Mucosa of rectum (tissue), 2 donors: ENCODE data around the gene LYZL1.
"Not testable (repeated sequence)": the region's sequence is repeated elsewhere in the genome, so short reads cannot be mapped to it uniquely, and the experiment has no call there.

Experiments used
- H3K27ac ChIP-seq, 2 donors: one replicate each; pipeline ENCODE4 v1.7.0; 2013; ENCODE audit warnings: inconsistent platforms in 2 of 2, low read depth in 2 of 2, low read length in 2 of 2
- H3K27me3 ChIP-seq, 2 donors: one replicate each; pipeline ENCODE4 v1.7.0; 2013; ENCODE audit warnings: low read length in 2 of 2; ENCODE audit not compliant: control insufficient read depth in 2 of 2, insufficient read depth in 2 of 2
- H3K36me3 ChIP-seq, 2 donors: one replicate each; pipeline ENCODE4 v1.7.0; 2013; ENCODE audit warnings: low read length in 2 of 2; ENCODE audit not compliant: control insufficient read depth in 2 of 2, insufficient read depth in 2 of 2
- H3K4me1 ChIP-seq, 2 donors: one replicate each; pipeline ENCODE4 v1.7.0; 2013; ENCODE audit warnings: low read length in 2 of 2, mild to moderate bottlenecking in 1 of 2; ENCODE audit not compliant: control insufficient read depth in 2 of 2, insufficient read depth in 2 of 2
- H3K4me3 ChIP-seq, 2 donors: one replicate each; pipeline ENCODE4 v1.7.0; 2013; ENCODE audit warnings: low read length in 2 of 2
- H3K9ac ChIP-seq, 2 donors: one replicate each; pipeline ENCODE4 v1.7.0; 2013; ENCODE audit warnings: low read length in 2 of 2, low read depth in 1 of 2, mild to moderate bottlenecking in 1 of 2
- H3K9me3 ChIP-seq, 2 donors: one replicate each; pipeline ENCODE4 v1.7.0; 2013; ENCODE audit warnings: low read length in 2 of 2; ENCODE audit not compliant: control insufficient read depth in 2 of 2
- donor health status: healthy.
- donor health status: Normal muscosa, but diverticular disease.

The LYZL1 gene

GRCh38 chr10:29324220-29324841 is 35.5 kb downstream of the LYZL1 start:
- H3K27ac ChIP-seq: no peak overlapping the region
- H3K9me3 ChIP-seq: no peaks in the 10 kb centered on the region
- no peaks in the 10 kb centered on the region for H3K4me1 ChIP-seq
- no peak overlapping the region for H3K4me3 ChIP-seq
- H3K36me3 ChIP-seq: no peaks in the 10 kb centered on the region
- no peak overlapping the region for H3K9ac ChIP-seq
- H3K27me3 ChIP-seq: peaks cover 0 to 2% of the 10 kb centered on the region in 2 donors

DNA sequence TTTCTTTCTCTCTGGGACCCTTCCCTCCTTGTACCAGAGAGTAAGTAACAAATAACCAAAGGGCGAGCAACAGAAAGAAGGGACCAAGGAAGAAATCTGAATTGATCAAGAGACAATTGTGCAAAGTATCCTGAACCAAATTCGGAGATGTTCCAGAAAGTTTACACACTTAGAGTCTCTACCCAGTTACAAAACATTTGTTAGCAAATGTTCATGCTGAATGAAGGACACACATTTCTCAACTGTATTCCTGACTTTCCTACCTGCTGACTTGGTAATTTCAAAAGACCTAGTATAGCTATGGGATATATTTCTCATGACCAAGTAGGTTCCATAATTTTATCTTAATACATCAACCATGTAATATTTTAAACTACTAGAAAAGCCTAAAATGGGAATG is 37.4 kb downstream of the LYZL1 start:
- Histone ChIP-seq H3K9ac (no peak overlapping the region), H3K9me3 (no peaks in the 10 kb centered on the region), H3K27ac (no peak overlapping the region), H3K4me1 (no peaks in the 10 kb centered on the region), H3K36me3 (no peaks in the 10 kb centered on the region), H3K4me3 (no peak overlapping the region), H3K27me3 (no peaks in the 10 kb centered on the region)

GRCh38 chr10:29326886-29327745 is 38.2 kb downstream of the LYZL1 start:
- H3K27ac ChIP-seq: no peak overlapping the region
- H3K9ac ChIP-seq: no peak overlapping the region
- no peaks in the 10 kb centered on the region for H3K4me1 ChIP-seq
- H3K36me3 ChIP-seq: no peaks in the 10 kb centered on the region
- no peak overlapping the region for H3K4me3 ChIP-seq
- H3K9me3 ChIP-seq: no peaks in the 10 kb centered on the region
- H3K27me3 ChIP-seq: no peaks in the 10 kb centered on the region

- Histone ChIP-seq H3K36me3 (no peaks in the 10 kb centered on the region), H3K9ac (no peak overlapping the region), H3K4me1 (no peaks in the 10 kb centered on the region), H3K4me3 (no peak overlapping the region), H3K9me3 (no peaks in the 10 kb centered on the region), H3K27ac (no peak overlapping the region), H3K27me3 (no peaks in the 10 kb centered on the region)
These were observed 38.9 kb downstream of the LYZL1 start for GRCh38 chr10:29327746-29328102.

DNA sequence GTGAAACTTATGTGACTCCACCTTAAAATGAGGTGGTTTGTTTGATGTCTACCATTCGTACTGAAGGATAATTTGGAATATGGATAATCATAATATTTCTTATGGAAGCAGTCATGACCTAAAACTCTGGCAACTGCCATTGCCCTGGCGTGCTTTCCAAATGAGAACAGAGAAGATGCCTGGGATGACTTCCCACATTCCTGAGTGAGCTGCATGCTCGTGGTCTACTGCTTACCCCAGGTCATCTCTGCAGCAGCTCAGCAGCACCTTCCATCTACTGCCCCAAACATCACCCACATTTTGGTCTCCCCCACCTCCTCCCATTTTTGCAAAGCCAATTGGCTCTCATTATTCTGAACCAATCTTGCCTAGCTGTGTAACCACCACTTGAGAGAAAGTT is 40.1 kb downstream of the LYZL1 start:
- Histone ChIP-seq H3K9me3 (no peaks in the 10 kb centered on the region), H3K27me3 (no peaks in the 10 kb centered on the region), H3K9ac (no peak overlapping the region), H3K4me1 (no peaks in the 10 kb centered on the region), H3K4me3 (no peak overlapping the region), H3K36me3 (no peaks in the 10 kb centered on the region), H3K27ac (no peak overlapping the region)

DNA sequence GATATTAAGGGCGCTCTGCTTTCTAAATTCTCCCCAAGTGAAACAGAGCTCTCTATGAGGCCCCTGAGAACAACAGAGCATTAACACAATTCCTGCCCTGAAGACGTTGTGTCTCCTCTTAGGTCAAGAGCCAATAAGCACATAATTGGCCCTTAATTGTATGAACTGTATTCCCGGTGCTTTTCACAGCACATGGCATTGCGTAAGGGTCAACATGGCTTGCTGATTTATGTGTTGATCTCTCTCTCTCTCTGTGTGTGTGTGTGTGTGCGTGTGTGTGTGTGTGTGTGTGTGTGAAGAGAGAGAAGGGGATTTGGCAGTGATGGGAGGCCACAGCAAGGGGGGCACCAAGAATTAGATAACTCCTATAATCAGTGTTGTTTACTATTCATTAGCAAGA is 40.5 kb downstream of the LYZL1 start:
- H3K36me3 ChIP-seq: no peaks in the 10 kb centered on the region
- H3K27me3 ChIP-seq: no peaks in the 10 kb centered on the region
- H3K9ac ChIP-seq: no peak overlapping the region
- H3K4me3 ChIP-seq: no peak overlapping the region
- H3K27ac ChIP-seq: no peak overlapping the region
- H3K9me3 ChIP-seq: no peaks in the 10 kb centered on the region
- H3K4me1 ChIP-seq: no peaks in the 10 kb centered on the region

- no peak overlapping the region for H3K9ac ChIP-seq
- no peaks in the 10 kb centered on the region for H3K9me3 ChIP-seq
- H3K27me3 ChIP-seq: no peaks in the 10 kb centered on the region
- H3K27ac ChIP-seq: no peak overlapping the region
- H3K36me3 ChIP-seq: no peaks in the 10 kb centered on the region
- H3K4me3 ChIP-seq: no peak overlapping the region
- H3K4me1 ChIP-seq: no peaks in the 10 kb centered on the region
These were observed 43.3 kb downstream of the LYZL1 start for GRCh38 chr10:29332061-29332760.

DNA sequence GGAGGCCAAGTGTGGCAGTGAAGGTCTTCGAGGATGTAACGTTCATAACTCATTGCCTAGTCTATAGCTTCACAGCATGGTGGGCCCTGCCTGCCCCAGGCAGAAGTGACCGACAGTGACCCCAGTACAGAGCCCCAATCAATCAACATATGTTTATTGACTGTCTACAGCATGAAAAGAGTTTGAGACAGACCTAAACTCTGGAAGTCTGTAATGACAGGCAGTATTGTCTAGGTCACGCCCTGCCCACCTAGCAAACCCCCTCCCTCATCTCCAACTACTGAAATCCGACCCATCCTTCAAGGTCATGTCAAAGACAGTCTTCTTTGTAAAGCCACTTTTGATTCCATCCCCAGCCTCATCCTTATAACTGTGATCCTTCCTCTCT is 43.9 kb downstream of the LYZL1 start:
- Histone ChIP-seq H3K4me1 (no peaks in the 10 kb centered on the region), H3K27ac (no peak overlapping the region), H3K9me3 (no peaks in the 10 kb centered on the region), H3K9ac (no peak overlapping the region), H3K27me3 (no peaks in the 10 kb centered on the region), H3K4me3 (no peak overlapping the region), H3K36me3 (no peaks in the 10 kb centered on the region)

DNA sequence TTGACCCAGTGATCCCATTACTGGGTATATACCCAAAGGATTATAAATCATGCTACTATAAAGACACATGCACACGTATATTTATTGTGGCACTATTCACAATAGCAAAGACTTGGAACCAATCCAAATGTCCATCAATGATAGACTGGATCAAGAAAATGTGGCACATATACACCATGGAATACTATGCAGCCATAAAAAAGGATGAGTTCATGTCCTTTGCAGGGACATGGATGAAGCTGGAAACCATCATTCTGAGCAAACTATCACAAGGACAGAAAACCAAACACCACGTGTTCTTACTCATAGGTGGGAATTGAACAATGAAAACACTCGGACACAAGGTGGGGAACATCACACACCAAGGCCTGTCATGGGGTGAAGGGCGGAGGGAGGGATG is 48.7 kb downstream of the LYZL1 start:
- not testable (repeated sequence) for H3K9ac ChIP-seq, H3K27ac ChIP-seq, H3K27me3 ChIP-seq, H3K4me3 ChIP-seq, H3K9me3 ChIP-seq, H3K4me1 ChIP-seq, H3K36me3 ChIP-seq

DNA sequence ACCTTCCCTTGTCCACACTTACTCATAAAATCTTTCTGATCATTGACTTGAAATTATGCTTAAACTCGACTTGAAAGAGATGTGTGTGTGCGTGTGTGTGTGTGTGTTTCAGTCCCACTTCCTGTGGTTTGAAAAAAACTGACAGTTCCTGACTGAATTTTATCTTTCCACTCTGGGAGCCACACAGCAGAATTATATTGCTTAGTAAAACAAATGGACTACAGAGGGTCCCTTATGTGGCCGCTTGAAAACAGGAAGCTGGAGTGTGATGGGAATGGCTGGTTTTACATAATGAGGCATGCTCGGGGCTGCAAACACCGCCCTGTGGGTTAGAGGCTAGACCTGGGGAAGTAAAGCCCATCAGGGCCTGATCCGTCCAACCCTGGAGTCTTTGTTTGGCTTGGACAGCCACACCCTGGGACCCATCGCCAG is 54.8 kb downstream of the LYZL1 start:
- Histone ChIP-seq H3K9me3 (no peaks in the 10 kb centered on the region), H3K4me1 (no peaks in the 10 kb centered on the region), H3K27ac (no peak overlapping the region), H3K27me3 (no peaks in the 10 kb centered on the region), H3K9ac (no peak overlapping the region), H3K36me3 (no peaks in the 10 kb centered on the region), H3K4me3 (no peak overlapping the region)
